Fibroblast of the aortic adventitia (primary cell): ENCODE measurements around the gene CROCC2. TPM values are rescaled to one million over a fixed set of nuclear protein-coding genes. Genes with fewer than 3 reads are reported as not detected.

Source experiments
- DNase-seq: peaks from one replicate; pipeline ENCODE4 v3.0.0-alpha.2; 2010; ENCODE audit warnings: low read depth
- H3K4me3 ChIP-seq: 2 replicates; pipeline ENCODE4 v1.5.1; 2011; ENCODE audit warnings: low read depth, mild to moderate bottlenecking, control low read depth, low read length, moderate library complexity
- CTCF ChIP-seq: IDR thresholded peaks from 2 replicates; pipeline ENCODE4 v1.5.1; 2011; ENCODE audit warnings: mild to moderate bottlenecking, low read length, control low read depth, inconsistent platforms; ENCODE audit not compliant: insufficient read depth
- total RNA-seq: library from RNA; depleted of rRNA; stranded (reverse); fragments of >200 nt; gene quantifications from 2 replicates; pipeline ENCODE4 v1.2.3, GENCODE V29; 2012; ENCODE audit warnings: low replicate concordance

CROCC2 gene
- total RNA-seq, 1 donor: under 0.01 TPM

GRCh38 chr2:240968731-240969624, 62.8 kb downstream of the CROCC2 start:
- no peak for TF ChIP-seq CTCF
- H3K4me3 ChIP-seq: no peak overlapping the region
- DNase-seq: no peak

- no peak for TF ChIP-seq CTCF
Measured at GRCh38 chr2:240970104-240970503, 64.0 kb downstream of the CROCC2 start.

GRCh38 chr2:240970816-240971215, 64.7 kb downstream of the CROCC2 start:
- H3K4me3 ChIP-seq: no peak overlapping the region
- no peak for DNase-seq
- no peak for TF ChIP-seq CTCF

More at GRCh38 chr2:240970104-240970503, 64.0 kb downstream of the CROCC2 start:
- no peak overlapping the region for H3K4me3 ChIP-seq
- no peak for DNase-seq

DNA sequence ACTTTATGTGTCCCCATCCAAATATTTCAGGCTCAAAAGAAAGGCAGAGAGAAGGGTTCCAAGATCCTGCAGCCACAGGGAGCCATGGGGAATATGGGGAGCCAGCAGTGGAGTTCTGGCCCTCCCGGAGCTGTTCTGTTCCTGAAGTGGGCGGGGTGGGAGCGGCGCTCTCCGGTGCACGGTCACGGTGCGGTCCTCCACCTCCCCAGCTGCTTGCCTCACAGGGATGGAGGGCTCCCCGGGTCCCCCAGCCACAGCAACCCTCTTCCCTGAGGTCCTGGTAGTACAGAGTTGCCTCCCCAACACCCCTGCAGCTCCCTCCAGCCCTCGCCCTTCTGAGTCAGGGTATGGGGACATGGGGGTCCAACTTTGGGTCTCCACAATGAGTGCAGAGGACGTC, 66.1 kb downstream of the CROCC2 start:
- TF ChIP-seq CTCF: no peak
- no peak for DNase-seq
- H3K4me3 ChIP-seq: no peak overlapping the region

GRCh38 chr2:240972636-240973521, 66.7 kb downstream of the CROCC2 start:
- peak; percentile 60 for DNase-seq
- H3K4me3 ChIP-seq: no peak overlapping the region

More at GRCh38 chr2:240972636-240973521, 66.7 kb downstream of the CROCC2 start:
- TF ChIP-seq CTCF: no peak
